ENCODE results near the gene PRKN. TPM values are rescaled to one million over a fixed set of nuclear protein-coding genes. Genes with fewer than 3 reads are reported as not detected.

The PRKN gene
- total and polyA plus RNA-seq, 9 of the 15 experiments (the other 6 are each of a cell fraction or from before 2014, with no cell fraction given) = 0.03 to 0.96 (median 0.15) TPM; not detected in 2

- TF ChIP-seq TOE1 (IDR thresholded peaks at IDR 0.05; ENCODE audit: borderline replicate concordance) (no peak), TOE1 (CRISPR knock-in tag; IDR thresholded peaks at IDR 0.05; ENCODE audit: borderline replicate concordance, low read depth) (no peak), GATAD2A (IDR thresholded peaks at IDR 0.05) (no peak)
These were observed 1220.2 kb downstream of the PRKN start (continued) for GRCh38 chr6:161507375-161507774.

DNA sequence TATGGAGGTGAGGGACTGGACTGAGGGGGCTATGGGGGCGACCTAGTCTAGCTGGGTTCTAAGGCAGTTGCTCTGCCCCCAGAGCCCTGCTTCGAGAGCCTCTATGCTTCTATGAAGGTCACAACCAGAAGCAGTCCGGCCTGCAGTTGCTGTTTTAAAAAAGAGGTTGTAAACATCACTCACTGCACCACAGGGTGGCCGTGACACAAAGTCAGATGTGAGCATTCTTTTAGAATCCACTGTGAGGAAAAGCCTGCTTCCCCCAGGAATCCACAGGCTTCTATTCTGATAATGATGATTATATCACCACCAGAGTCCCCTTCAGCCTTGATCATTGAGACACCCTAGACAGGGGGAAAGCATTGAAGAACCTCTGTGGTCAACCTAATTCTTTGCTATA is 1224.0 kb downstream of the PRKN start:
- H3K27me3 ChIP-seq (ENCODE audit: control insufficient read depth in 2 of 2, insufficient read depth in 2 of 2, low read length in 2 of 2) = peaks cover 0 to 6% of the 10 kb centered on the region in 2 experiments; a peak in 2 of 5 replicates
- TF ChIP-seq STAT5A (IDR thresholded peaks at IDR 0.05; ENCODE audit: borderline replicate concordance, low read length) (no peak), ZNF224 (CRISPR knock-in tag; IDR thresholded peaks at IDR 0.05) (no peak), TAF7 (tag; IDR thresholded peaks at IDR 0.05) (no peak), VEZF1 (CRISPR knock-in tag; IDR thresholded peaks at IDR 0.05) (no peak), RCOR1 (IDR thresholded peaks at IDR 0.05; ENCODE audit: borderline replicate concordance in 1 of 2, low read depth in 2 of 2, low read length in 2 of 2) (no peak)
- TF ChIP-seq, protein P1, sequence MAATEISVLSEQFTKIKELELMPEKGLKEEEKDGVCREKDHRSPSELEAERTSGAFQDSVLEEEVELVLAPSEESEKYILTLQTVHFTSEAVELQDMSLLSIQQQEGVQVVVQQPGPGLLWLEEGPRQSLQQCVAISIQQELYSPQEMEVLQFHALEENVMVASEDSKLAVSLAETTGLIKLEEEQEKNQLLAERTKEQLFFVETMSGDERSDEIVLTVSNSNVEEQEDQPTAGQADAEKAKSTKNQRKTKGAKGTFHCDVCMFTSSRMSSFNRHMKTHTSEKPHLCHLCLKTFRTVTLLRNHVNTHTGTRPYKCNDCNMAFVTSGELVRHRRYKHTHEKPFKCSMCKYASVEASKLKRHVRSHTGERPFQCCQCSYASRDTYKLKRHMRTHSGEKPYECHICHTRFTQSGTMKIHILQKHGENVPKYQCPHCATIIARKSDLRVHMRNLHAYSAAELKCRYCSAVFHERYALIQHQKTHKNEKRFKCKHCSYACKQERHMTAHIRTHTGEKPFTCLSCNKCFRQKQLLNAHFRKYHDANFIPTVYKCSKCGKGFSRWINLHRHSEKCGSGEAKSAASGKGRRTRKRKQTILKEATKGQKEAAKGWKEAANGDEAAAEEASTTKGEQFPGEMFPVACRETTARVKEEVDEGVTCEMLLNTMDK (IDR thresholded peaks at IDR 0.05; ENCODE audit: borderline replicate concordance, insufficient read depth, low read depth, low read length, poor library complexity, severe bottlenecking) = no peak
- H3K36me3 ChIP-seq (ENCODE audit: control insufficient read depth, insufficient read depth, low read length) = no peaks in the 10 kb centered on the region
- no peak overlapping the region for H3K4me2 ChIP-seq (ENCODE audit: insufficient read depth, low read length)
- DNase-seq (ENCODE audit: extremely low read depth in 1 of 4, low spot score in 3 of 4) (no peak), ATAC-seq (no peak), FAIRE-seq (no peak)
- H3K4me3 ChIP-seq = no peak overlapping the region
- no peak overlapping the region for H2AFZ ChIP-seq (ENCODE audit: low read depth, low read length)
- H3K27ac ChIP-seq (ENCODE audit: extremely low read depth, low read depth, low read length) = no peak overlapping the region
- CTCF ChIA-PET (ENCODE audit: low intra/inter-chr PET ratio) = no interaction called here
- H3K79me2 ChIP-seq (ENCODE audit: control insufficient read depth, insufficient read depth, low read length) = no peaks in the 10 kb centered on the region
- no peaks in the 10 kb centered on the region for H3K4me1 ChIP-seq (replicated peaks in 1 of 2; ENCODE audit: control insufficient read depth in 2 of 2, insufficient read depth in 2 of 2, low read length in 2 of 2)
- in situ Hi-C loops (cut with MboI) (no loop called here), intact Hi-C loops (cut with micrococcal nuclease) (no loop called here)
- H3K9me3 ChIP-seq (replicated peaks; ENCODE audit: control insufficient read depth, insufficient read depth, low read depth, low read length) = no peaks in the 10 kb centered on the region
- H3K9ac ChIP-seq (ENCODE audit: insufficient read depth in 1 of 2, low read depth in 2 of 2, low read length in 2 of 2) = no peak overlapping the region
- no peaks in the 10 kb centered on the region for H4K20me1 ChIP-seq (replicated peaks; ENCODE audit: control insufficient read depth, insufficient read depth, low read length)
- BruUV-seq (replicated peaks) = no TSS peak
- 0% methylated on average over 4 of the region's 4 CpGs for WGBS (ENCODE audit: insufficient coverage, low coverage, missing lambda C conversion rate)
- POLR2A ChIA-PET = no interaction called here
- no peaks in the 10 kb centered on the region for H3K9me1 ChIP-seq (ENCODE audit: control insufficient read depth, insufficient read depth, low read length)
